ENCODE data around the gene CDH4. TPM values are rescaled to one million over a fixed set of nuclear protein-coding genes. Genes with fewer than 3 reads are reported as not detected.

CDH4 gene
- total RNA-seq, 1 experiment from 2014 or later = not detected

DNA sequence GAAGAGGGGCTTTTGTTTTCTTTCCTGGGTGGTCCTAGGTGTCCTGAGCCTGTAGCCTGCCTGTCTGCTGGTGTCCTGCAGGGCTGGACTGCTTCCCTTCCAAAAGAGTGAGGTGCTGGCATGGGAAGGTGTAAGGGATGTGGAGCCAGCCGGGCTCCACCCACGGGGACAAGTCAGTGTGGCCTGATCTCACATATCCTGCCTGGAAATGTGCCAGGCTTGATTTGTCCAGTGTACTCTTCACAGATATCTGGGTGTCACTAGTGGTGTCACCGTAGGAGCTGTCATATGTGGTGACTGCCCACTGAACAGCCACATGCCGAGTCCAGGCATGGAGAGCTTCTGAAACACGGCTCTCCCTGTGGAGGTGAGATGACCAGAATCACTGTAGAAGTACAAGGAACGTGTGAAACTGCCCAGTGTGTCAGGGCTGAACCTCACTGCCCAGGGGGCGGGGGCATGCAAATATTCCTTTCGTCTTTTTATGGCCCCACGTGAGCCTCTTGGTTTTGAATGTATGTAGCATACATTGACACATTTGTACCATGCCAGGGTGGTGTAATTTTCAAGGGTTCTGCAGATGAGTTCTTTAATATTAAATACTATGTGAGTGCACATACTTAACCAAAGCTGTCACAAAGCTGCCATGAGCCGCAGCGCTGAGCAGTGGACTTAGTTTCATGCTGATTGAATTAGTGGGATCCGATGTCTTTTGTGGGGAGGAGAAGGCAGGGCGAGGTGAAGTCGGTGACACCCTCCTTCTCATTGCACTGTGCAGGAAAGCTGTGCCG lies 55.8 kb downstream of the CDH4 start:
- intact Hi-C loops (cut with micrococcal nuclease; ENCODE audit: unreplicated experiment) = no loop called here
- Histone ChIP-seq H3K27me3 (ENCODE audit: control insufficient read depth, insufficient read depth, low read length) (peaks cover 4% of the 10 kb centered on the region; the same call in 1 of the 2 replicates), H3K4me3 (ENCODE audit: low read depth in 2 of 2, low read length in 2 of 2) (no peak overlapping the region), H3K36me3 (ENCODE audit: control insufficient read depth, insufficient read depth, low read length) (no peaks in the 10 kb centered on the region), H3K4me1 (ENCODE audit: control insufficient read depth, insufficient read depth, low read length) (no peaks in the 10 kb centered on the region), H3K9me3 (ENCODE audit: control insufficient read depth, insufficient read depth, low read depth, low read length) (no peaks in the 10 kb centered on the region), H3K27ac (ENCODE audit: low read length) (no peak overlapping the region)
- ATAC-seq (no peak), DNase-seq (ENCODE audit: low read depth, low spot score) (no peak)
- in situ Hi-C loops (cut with HindIII; ENCODE audit: low pct_unique_long_range_greater_than_20kb, low sequenced_read_pairs) = no loop called here
- ChIA-PET POLR2A (no interaction called here), CTCF (no interaction called here)
- TF ChIP-seq, protein P1, sequence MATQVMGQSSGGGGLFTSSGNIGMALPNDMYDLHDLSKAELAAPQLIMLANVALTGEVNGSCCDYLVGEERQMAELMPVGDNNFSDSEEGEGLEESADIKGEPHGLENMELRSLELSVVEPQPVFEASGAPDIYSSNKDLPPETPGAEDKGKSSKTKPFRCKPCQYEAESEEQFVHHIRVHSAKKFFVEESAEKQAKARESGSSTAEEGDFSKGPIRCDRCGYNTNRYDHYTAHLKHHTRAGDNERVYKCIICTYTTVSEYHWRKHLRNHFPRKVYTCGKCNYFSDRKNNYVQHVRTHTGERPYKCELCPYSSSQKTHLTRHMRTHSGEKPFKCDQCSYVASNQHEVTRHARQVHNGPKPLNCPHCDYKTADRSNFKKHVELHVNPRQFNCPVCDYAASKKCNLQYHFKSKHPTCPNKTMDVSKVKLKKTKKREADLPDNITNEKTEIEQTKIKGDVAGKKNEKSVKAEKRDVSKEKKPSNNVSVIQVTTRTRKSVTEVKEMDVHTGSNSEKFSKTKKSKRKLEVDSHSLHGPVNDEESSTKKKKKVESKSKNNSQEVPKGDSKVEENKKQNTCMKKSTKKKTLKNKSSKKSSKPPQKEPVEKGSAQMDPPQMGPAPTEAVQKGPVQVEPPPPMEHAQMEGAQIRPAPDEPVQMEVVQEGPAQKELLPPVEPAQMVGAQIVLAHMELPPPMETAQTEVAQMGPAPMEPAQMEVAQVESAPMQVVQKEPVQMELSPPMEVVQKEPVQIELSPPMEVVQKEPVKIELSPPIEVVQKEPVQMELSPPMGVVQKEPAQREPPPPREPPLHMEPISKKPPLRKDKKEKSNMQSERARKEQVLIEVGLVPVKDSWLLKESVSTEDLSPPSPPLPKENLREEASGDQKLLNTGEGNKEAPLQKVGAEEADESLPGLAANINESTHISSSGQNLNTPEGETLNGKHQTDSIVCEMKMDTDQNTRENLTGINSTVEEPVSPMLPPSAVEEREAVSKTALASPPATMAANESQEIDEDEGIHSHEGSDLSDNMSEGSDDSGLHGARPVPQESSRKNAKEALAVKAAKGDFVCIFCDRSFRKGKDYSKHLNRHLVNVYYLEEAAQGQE (IDR thresholded peaks at IDR 0.05; ENCODE audit: insufficient read depth in 1 of 2, low read depth in 2 of 2, low read length in 1 of 2) = no peak
- TF ChIP-seq SIN3A (IDR thresholded peaks at IDR 0.05; ENCODE audit: borderline replicate concordance, insufficient read depth, low read depth, low read length) (no peak), POLR2AphosphoS5 (IDR thresholded peaks at IDR 0.05; ENCODE audit: low read depth, low read length) (no peak), TCF7L2 (IDR thresholded peaks at IDR 0.05; ENCODE audit: low read depth, low read length) (no peak)
- TF ChIP-seq, protein P2, sequence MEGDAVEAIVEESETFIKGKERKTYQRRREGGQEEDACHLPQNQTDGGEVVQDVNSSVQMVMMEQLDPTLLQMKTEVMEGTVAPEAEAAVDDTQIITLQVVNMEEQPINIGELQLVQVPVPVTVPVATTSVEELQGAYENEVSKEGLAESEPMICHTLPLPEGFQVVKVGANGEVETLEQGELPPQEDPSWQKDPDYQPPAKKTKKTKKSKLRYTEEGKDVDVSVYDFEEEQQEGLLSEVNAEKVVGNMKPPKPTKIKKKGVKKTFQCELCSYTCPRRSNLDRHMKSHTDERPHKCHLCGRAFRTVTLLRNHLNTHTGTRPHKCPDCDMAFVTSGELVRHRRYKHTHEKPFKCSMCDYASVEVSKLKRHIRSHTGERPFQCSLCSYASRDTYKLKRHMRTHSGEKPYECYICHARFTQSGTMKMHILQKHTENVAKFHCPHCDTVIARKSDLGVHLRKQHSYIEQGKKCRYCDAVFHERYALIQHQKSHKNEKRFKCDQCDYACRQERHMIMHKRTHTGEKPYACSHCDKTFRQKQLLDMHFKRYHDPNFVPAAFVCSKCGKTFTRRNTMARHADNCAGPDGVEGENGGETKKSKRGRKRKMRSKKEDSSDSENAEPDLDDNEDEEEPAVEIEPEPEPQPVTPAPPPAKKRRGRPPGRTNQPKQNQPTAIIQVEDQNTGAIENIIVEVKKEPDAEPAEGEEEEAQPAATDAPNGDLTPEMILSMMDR (IDR thresholded peaks at IDR 0.05) = no peak
- BruUV-seq (replicated peaks) = no TSS peak

DNA sequence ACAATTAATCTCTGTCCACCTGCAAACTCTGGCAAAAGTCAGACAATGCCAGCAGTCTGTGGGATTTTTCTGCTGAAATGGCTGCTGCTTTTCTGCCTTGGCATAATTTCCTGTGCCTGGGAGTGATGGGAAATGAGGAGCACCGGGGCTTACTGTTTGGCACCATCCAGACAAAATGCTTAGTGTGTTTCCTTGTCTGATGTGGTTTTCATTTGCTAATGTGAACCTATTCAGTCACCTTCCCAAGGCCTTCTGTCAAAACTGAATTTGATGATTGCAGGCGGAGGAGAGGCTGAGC lies 56.4 kb downstream of the CDH4 start:
- intact Hi-C loops (cut with micrococcal nuclease; ENCODE audit: unreplicated experiment) = no loop called here
- ATAC-seq (no peak), DNase-seq (ENCODE audit: low read depth, low spot score) (no peak)
- BruUV-seq (replicated peaks) = no TSS peak
- Histone ChIP-seq H3K4me1 (ENCODE audit: control insufficient read depth, insufficient read depth, low read length) (no peaks in the 10 kb centered on the region), H3K4me3 (ENCODE audit: low read depth in 2 of 2, low read length in 2 of 2) (no peak overlapping the region), H3K9me3 (ENCODE audit: control insufficient read depth, insufficient read depth, low read depth, low read length) (no peaks in the 10 kb centered on the region), H3K27ac (ENCODE audit: low read length) (no peak overlapping the region), H3K27me3 (ENCODE audit: control insufficient read depth, insufficient read depth, low read length) (peaks cover 4% of the 10 kb centered on the region; the same call in 1 of the 2 replicates), H3K36me3 (ENCODE audit: control insufficient read depth, insufficient read depth, low read length) (no peaks in the 10 kb centered on the region)
- in situ Hi-C loops (cut with HindIII; ENCODE audit: low pct_unique_long_range_greater_than_20kb, low sequenced_read_pairs) = no loop called here
- CTCF ChIA-PET = no interaction called here
- POLR2A ChIA-PET = no interaction called here
- no peak for TF ChIP-seq TCF7L2 (IDR thresholded peaks at IDR 0.05; ENCODE audit: low read depth, low read length)
- TF ChIP-seq, protein P2 (IDR thresholded peaks at IDR 0.05) = no peak
- TF ChIP-seq, protein P1 (IDR thresholded peaks at IDR 0.05; ENCODE audit: insufficient read depth in 1 of 2, low read depth in 2 of 2, low read length in 1 of 2) = no peak
- TF ChIP-seq SIN3A (IDR thresholded peaks at IDR 0.05; ENCODE audit: borderline replicate concordance, insufficient read depth, low read depth, low read length) = no peak
- TF ChIP-seq POLR2AphosphoS5 (IDR thresholded peaks at IDR 0.05; ENCODE audit: low read depth, low read length) = no peak
